Hepatocyte (in vitro differentiated cells): ENCODE results near the gene SMIM1. TPM values are rescaled to one million over a fixed set of nuclear protein-coding genes. Genes with fewer than 3 reads are reported as not detected.

Source experiments
- DNase-seq: peaks from one replicate; pipeline ENCODE4 v3.0.0-alpha.2; 2016; ENCODE audit warnings: low spot score
- H2AFZ ChIP-seq: fragments of 200-600 bp; sonication (generic); 2 replicates; pipeline ENCODE4 v1.6.0; 2016; ENCODE audit warnings: antibody characterized with exemption, mild to moderate bottlenecking
- H3K27ac ChIP-seq: fragments of 200-600 bp; sonication (generic); 2 replicates; pipeline ENCODE4 v1.5.1; 2016; ENCODE audit warnings: mild to moderate bottlenecking
- H3K27me3 ChIP-seq: fragments of 200-600 bp; sonication (generic); 2 replicates; pipeline ENCODE4 v1.6.1; 2016
- H3K36me3 ChIP-seq: fragments of 200-600 bp; sonication (generic); replicated peaks from 2 replicates; pipeline ENCODE4 v1.5.1; 2016; ENCODE audit warnings: low read depth; ENCODE audit not compliant: insufficient read depth
- H3K4me1 ChIP-seq: fragments of 200-600 bp; sonication (generic); 2 replicates; pipeline ENCODE4 v1.5.1; 2016; ENCODE audit warnings: mild to moderate bottlenecking, moderate library complexity; ENCODE audit not compliant: insufficient read depth
- H3K4me2 ChIP-seq: fragments of 200-600 bp; sonication (generic); 2 replicates; pipeline ENCODE4 v1.6.0; 2016
- H3K4me3 ChIP-seq: fragments of 200-600 bp; sonication (generic); 2 replicates; pipeline ENCODE4 v1.5.1; 2016; ENCODE audit warnings: mild to moderate bottlenecking
- H3K79me2 ChIP-seq: fragments of 200-600 bp; sonication (generic); 2 replicates; pipeline ENCODE4 v1.6.0; 2017; ENCODE audit warnings: mild to moderate bottlenecking
- H3K9me2 ChIP-seq: fragments of 200-600 bp; sonication (generic); replicated peaks from 2 replicates; pipeline ENCODE4 v1.6.0; 2017; ENCODE audit warnings: mild to moderate bottlenecking; ENCODE audit not compliant: insufficient read depth
- H3K9me3 ChIP-seq: fragments of 200-600 bp; sonication (generic); 2 replicates; pipeline ENCODE4 v1.5.1; 2016; ENCODE audit warnings: low read depth, mild to moderate bottlenecking
- H4K20me1 ChIP-seq: fragments of 200-600 bp; sonication (generic); 2 replicates; pipeline ENCODE4 v1.6.0; 2016; ENCODE audit warnings: mild to moderate bottlenecking; ENCODE audit not compliant: insufficient read depth, poor library complexity, severe bottlenecking
- CTCF ChIP-seq: fragments of 200-600 bp; sonication (generic); IDR thresholded peaks from 2 replicates; pipeline ENCODE4 v1.5.1; 2016; ENCODE audit warnings: antibody characterized with exemption, mild to moderate bottlenecking; ENCODE audit not compliant: poor library complexity
- EZH2 ChIP-seq: fragments of 200-600 bp; sonication (generic); IDR thresholded peaks from 2 replicates; pipeline ENCODE4 v1.6.1; 2016; ENCODE audit warnings: antibody characterized with exemption, mild to moderate bottlenecking, borderline replicate concordance
- EZH2phosphoT487 ChIP-seq: fragments of 200-600 bp; sonication (generic); IDR thresholded peaks from one replicate; pipeline ENCODE4 v1.6.1; 2018; ENCODE audit warnings: antibody characterized with exemption, mild to moderate bottlenecking, low read depth, moderate library complexity; ENCODE audit not compliant: unreplicated experiment, severe bottlenecking
- WGBS: methylation state at CpG from one replicate; pipeline ENCODE4 v1.1.6; 2016; ENCODE audit warnings: low lambda C conversion rate; ENCODE audit errors: missing lambda C conversion rate; 5-methylcytosine and 5-hydroxymethylcytosine counted together
- polyA plus RNA-seq: library from polyadenylated mRNA; unstranded; fragments of >200 nt; fragmentation: Nextera tagmentation; extraction: Ambion mirVana; gene quantifications from 2 replicates; pipeline ENCODE4 v1.2.1, GENCODE V29; 2016
- total RNA-seq: library from RNA; depleted of rRNA; stranded (reverse); fragments of >200 nt; gene quantifications from 2 replicates; pipeline ENCODE4 v1.2.3, GENCODE V29; 2014

SMIM1 gene
- total and polyA plus RNA-seq, 2 experiments from 2014 or later: 21.0 to 118 TPM

- no peak overlapping the region for H2AFZ ChIP-seq
These were observed 16.2 kb upstream of the SMIM1 start for GRCh38 chr1:3756394-3756793.

GRCh38 chr1:3759164-3759563, 13.4 kb upstream of the SMIM1 start:
- Histone ChIP-seq H3K4me3 (no peak overlapping the region), H3K4me2 (no peak overlapping the region), H3K36me3 (no peaks in the 10 kb centered on the region), H3K9me3 (no peaks in the 10 kb centered on the region), H3K4me1 (no peaks in the 10 kb centered on the region), H4K20me1 (no peaks in the 10 kb centered on the region), H2AFZ (no peak overlapping the region), H3K79me2 (no peaks in the 10 kb centered on the region), H3K9me2 (no peaks in the 10 kb centered on the region), H3K27me3 (no peaks in the 10 kb centered on the region), H3K27ac (no peak overlapping the region)
- DNase-seq: no peak
- TF ChIP-seq EZH2phosphoT487: no peak
- no peak for TF ChIP-seq CTCF
- TF ChIP-seq EZH2: no peak
- 86% methylated on average over 6 of the region's 6 CpGs for WGBS

More at GRCh38 chr1:3756394-3756793, 16.2 kb upstream of the SMIM1 start:
- Histone ChIP-seq H3K9me2 (no peaks in the 10 kb centered on the region), H3K27ac (no peak overlapping the region), H3K9me3 (no peaks in the 10 kb centered on the region), H4K20me1 (no peaks in the 10 kb centered on the region), H3K4me2 (no peak overlapping the region), H3K4me3 (no peak overlapping the region), H3K27me3 (no peaks in the 10 kb centered on the region), H3K4me1 (no peaks in the 10 kb centered on the region), H3K36me3 (no peaks in the 10 kb centered on the region), H3K79me2 (no peaks in the 10 kb centered on the region)
- no peak for DNase-seq
- no peak for TF ChIP-seq CTCF
- no peak for TF ChIP-seq EZH2phosphoT487
- TF ChIP-seq EZH2: no peak
- 87% methylated on average over 21 of the region's 21 CpGs for WGBS

GRCh38 chr1:3759796-3760195, 12.8 kb upstream of the SMIM1 start:
- no peaks in the 10 kb centered on the region for H3K79me2 ChIP-seq
- H3K4me2 ChIP-seq: no peak overlapping the region
- H3K27me3 ChIP-seq: no peaks in the 10 kb centered on the region
- no peak overlapping the region for H3K27ac ChIP-seq
- H3K9me3 ChIP-seq: no peaks in the 10 kb centered on the region
- no peak overlapping the region for H3K4me3 ChIP-seq
- no peak overlapping the region for H2AFZ ChIP-seq
- H3K36me3 ChIP-seq: no peaks in the 10 kb centered on the region
- TF ChIP-seq CTCF (no peak), EZH2phosphoT487 (no peak), EZH2 (no peak)
- no peak for DNase-seq
- no peaks in the 10 kb centered on the region for H3K9me2 ChIP-seq
- 78% methylated on average over 6 of the region's 6 CpGs for WGBS
- no peaks in the 10 kb centered on the region for H3K4me1 ChIP-seq
- no peaks in the 10 kb centered on the region for H4K20me1 ChIP-seq
